Measurements from ENCODE around the gene STK38. TPM values are rescaled to one million over a fixed set of nuclear protein-coding genes. Genes with fewer than 3 reads are reported as not detected.
"Not testable (repeated sequence)": the region's sequence is repeated elsewhere in the genome, so short reads cannot be mapped to it uniquely, and the experiment has no call there.

Gene STK38
- total RNA-seq, 1 donor from 2014 or later: 27.8 TPM

DNA sequence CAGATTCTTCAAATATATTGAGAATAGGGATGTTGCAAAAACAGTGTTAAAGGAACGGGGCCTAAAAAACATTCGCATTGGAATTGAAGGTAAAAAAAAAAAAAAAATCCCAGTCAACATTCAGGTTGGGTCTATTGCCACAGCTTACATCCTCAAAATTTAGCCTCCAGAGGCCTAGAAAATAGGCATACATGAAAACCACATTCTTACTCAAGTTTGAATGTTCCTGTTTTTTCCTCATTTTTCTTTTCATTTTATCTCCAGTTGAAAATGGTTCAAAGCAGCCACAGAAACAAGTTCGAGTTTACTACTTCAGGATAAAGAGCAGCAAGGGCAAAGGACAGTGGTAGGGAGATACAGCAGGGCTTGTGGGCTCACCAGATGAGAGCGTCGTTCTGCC, 62.5 kb downstream of the STK38 start:
- intact Hi-C loops (cut with DNase I): no loop called here
- no peaks in the 10 kb centered on the region for H3K27me3 ChIP-seq
- DNase-seq (no peak), ATAC-seq (no peak)
- no peaks in the 10 kb centered on the region for H3K9me3 ChIP-seq
- no peak overlapping the region for H3K27ac ChIP-seq
- peaks cover 81% of the 10 kb centered on the region for H3K36me3 ChIP-seq
- H3K4me3 ChIP-seq: no peak overlapping the region
- no peaks in the 10 kb centered on the region for H3K4me1 ChIP-seq
- TF ChIP-seq, protein P1, sequence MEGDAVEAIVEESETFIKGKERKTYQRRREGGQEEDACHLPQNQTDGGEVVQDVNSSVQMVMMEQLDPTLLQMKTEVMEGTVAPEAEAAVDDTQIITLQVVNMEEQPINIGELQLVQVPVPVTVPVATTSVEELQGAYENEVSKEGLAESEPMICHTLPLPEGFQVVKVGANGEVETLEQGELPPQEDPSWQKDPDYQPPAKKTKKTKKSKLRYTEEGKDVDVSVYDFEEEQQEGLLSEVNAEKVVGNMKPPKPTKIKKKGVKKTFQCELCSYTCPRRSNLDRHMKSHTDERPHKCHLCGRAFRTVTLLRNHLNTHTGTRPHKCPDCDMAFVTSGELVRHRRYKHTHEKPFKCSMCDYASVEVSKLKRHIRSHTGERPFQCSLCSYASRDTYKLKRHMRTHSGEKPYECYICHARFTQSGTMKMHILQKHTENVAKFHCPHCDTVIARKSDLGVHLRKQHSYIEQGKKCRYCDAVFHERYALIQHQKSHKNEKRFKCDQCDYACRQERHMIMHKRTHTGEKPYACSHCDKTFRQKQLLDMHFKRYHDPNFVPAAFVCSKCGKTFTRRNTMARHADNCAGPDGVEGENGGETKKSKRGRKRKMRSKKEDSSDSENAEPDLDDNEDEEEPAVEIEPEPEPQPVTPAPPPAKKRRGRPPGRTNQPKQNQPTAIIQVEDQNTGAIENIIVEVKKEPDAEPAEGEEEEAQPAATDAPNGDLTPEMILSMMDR (IDR thresholded peaks at IDR 0.05): no peak

DNA sequence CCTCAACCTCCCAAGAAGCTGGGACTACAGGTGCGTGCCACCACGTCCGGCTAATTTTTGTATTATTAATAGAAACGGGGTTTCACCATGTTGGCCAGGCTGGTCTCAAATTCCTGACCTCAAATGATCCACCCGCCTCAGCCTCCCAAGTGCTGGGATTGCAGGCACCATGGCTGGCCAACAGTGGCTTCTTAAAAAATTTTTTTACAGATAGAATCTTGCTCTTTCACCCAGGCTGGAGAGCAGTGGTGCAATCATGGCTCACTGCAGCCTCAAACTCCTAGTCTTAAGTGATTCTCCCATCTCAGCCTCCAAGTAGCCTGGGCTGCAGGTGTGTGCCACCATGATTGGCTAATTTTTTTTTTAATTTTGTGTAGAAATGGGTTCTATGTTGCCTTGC, 64.0 kb downstream of the STK38 start:
- H3K4me3 ChIP-seq; H3K27me3 ChIP-seq; H3K9me3 ChIP-seq; ATAC-seq; H3K4me1 ChIP-seq; H3K27ac ChIP-seq; DNase-seq; intact Hi-C loops (cut with DNase I): not testable (repeated sequence)
- peaks cover 84% of the 10 kb centered on the region for H3K36me3 ChIP-seq

DNA sequence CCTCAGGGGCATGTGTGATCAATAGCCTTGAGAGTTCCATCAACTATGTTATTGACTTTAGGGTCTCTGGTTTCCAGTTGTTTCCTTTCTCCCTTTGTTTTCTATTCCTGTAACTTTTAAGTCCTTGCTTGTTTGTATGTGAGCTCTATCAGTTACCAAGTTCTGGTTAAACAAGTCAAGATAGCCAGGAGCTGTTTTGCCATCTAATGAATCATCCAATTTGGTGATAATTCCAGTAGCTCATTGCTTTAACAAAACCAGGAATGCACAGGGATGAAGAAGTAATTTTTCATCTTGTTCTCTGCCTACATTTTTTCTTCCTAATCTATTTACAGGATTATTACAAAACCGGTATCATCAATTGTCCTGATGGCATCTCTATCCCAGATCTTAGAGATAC, 68.0 kb downstream of the STK38 start:
- Histone ChIP-seq H3K27ac (no peak overlapping the region), H3K36me3 (peaks cover 58% of the 10 kb centered on the region), H3K4me3 (no peak overlapping the region), H3K27me3 (no peaks in the 10 kb centered on the region), H3K4me1 (no peaks in the 10 kb centered on the region), H3K9me3 (no peaks in the 10 kb centered on the region)
- intact Hi-C loops (cut with DNase I): no loop called here
- no peak for ATAC-seq
- DNase-seq: no peak
- TF ChIP-seq, protein P1 (IDR thresholded peaks at IDR 0.05): no peak

DNA sequence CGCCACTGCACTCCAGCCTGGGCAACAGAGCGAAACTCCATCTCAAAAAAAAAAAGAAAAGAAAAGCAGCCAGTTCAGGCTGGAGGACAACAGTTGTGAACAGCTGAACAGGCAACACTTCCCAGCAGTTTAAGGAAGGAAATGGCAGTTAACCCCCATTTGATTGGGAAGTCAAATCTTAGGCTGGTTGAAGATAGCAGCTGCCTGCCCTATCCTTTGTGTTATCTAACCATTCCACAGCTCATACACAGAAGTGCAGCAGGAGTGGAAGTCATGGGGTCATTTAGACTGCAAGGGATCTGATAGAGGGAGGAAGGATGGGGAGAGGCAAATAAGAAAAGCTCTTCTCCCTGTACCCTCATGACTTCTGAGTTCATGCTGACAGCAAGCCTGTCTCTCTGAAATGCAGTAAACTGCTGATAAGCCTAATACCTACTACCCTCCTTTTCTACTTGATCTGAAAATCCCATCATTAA, 69.2 kb downstream of the STK38 start:
- Histone ChIP-seq H3K27ac (no peak overlapping the region), H3K4me3 (no peak overlapping the region), H3K36me3 (peaks cover 62% of the 10 kb centered on the region), H3K27me3 (no peaks in the 10 kb centered on the region), H3K9me3 (no peaks in the 10 kb centered on the region), H3K4me1 (no peaks in the 10 kb centered on the region)
- intact Hi-C loops (cut with DNase I): no loop called here
- DNase-seq (no peak), ATAC-seq (no peak)
- TF ChIP-seq, protein P1 (IDR thresholded peaks at IDR 0.05): no peak

DNA sequence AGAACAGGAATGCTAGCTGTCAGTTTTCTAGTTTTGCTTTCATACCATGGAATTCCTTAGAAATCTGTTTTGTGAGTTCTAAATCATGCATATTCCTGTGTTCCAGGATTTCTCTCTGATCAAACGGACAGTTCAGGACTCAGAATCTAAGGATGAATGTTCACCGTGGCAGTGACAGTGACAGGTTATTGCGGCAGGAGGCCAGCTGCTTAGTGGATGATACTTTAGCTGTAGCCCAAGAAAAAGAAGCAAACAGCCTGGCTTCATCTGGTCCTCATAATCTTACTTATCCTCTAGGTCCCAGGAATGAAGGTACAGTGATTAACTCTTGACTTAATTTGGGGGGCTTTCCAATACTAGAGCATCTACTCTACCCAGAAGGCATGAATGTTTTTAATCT, 77.3 kb downstream of the STK38 start:
- H3K36me3 ChIP-seq: peaks cover 46% of the 10 kb centered on the region

DNA sequence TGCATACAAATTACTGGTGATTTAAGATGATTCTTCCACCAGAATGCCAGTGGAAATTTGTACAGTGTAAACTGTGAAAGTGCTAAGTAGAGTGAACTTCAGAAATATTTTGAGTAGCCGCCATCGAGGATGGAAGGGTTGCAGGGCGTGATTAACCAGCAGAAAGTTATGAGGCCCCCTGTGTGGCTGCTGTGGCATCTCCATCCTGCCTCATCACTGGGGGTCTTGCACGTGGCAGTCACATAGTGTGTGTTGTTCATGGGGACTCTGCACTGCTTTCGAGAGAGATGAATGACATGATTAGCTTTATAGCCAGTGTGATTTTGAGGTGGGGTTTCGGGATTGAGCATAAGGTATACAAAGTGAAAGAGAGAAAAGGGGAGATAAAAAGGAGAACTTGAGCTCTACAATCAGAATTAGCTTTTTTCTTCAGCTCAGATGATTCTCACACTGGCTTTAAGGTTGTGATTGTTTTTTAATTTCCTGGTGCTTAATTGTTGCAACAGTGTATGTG, 78.1 kb downstream of the STK38 start:
- H3K27me3 ChIP-seq: no peaks in the 10 kb centered on the region
- ATAC-seq (no peak), DNase-seq (no peak)
- no peaks in the 10 kb centered on the region for H3K9me3 ChIP-seq
- intact Hi-C loops (cut with DNase I): no loop called here
- no peaks in the 10 kb centered on the region for H3K4me1 ChIP-seq
- no peak overlapping the region for H3K4me3 ChIP-seq
- H3K27ac ChIP-seq: no peak overlapping the region
- TF ChIP-seq, protein P1 (IDR thresholded peaks at IDR 0.05): no peak
- peaks cover 39% of the 10 kb centered on the region for H3K36me3 ChIP-seq

More for the DNA sequence above, 77.3 kb downstream of the STK38 start:
- no peak for ATAC-seq
- Histone ChIP-seq H3K27me3 (no peaks in the 10 kb centered on the region), H3K4me1 (no peaks in the 10 kb centered on the region), H3K9me3 (no peaks in the 10 kb centered on the region), H3K27ac (no peak overlapping the region), H3K4me3 (no peak overlapping the region)
- TF ChIP-seq, protein P1 (IDR thresholded peaks at IDR 0.05): no peak
- intact Hi-C loops (cut with DNase I): no loop called here
- DNase-seq: no peak
